Transverse colon (tissue), 3 donors: ENCODE results near the gene CAMK2D.
"Not testable (repeated sequence)": the region's sequence is repeated elsewhere in the genome, so short reads cannot be mapped to it uniquely, and the experiment has no call there.

Source experiments
- CTCF ChIP-seq, 5 experiments: fragments of 200-600 bp in 3 of 5; fragments of 450-650 bp in 2 of 5; sonication (generic) in 3 of 5; IDR thresholded peaks; 1 replicate in 2 of 5; 2 replicates in 3 of 5; pipeline ENCODE4 v1.5.1; 2016 to 2017; ENCODE audit warnings: antibody characterized with exemption in 5 of 5, inconsistent platforms in 3 of 5, mild to moderate bottlenecking in 2 of 5, moderate library complexity in 1 of 5
- EP300 ChIP-seq: sonication (generic); formaldehyde crosslinking; IDR thresholded peaks from one replicate; pipeline ENCODE4 v1.6.1; 2017; ENCODE audit warnings: antibody characterized with exemption, low read depth
- POLR2A ChIP-seq: fragments of 450-650 bp; IDR thresholded peaks from one replicate; pipeline ENCODE4 v1.6.1; 2016; ENCODE audit warnings: antibody characterized with exemption, mild to moderate bottlenecking, moderate library complexity

- TF ChIP-seq POLR2A; CTCF (IDR thresholded peaks at IDR 0.05); EP300: not testable (repeated sequence)
These were observed 58.9 kb downstream of the CAMK2D start for GRCh38 chr4:113702596-113702995.
